HG03457 (cell line): ENCODE results near the gene WNK3.

Experiments
- ATAC-seq: cut with Tn5 transposase; IDR thresholded peaks from one replicate; pipeline ENCODE4 v1.9.1; 2021; ENCODE audit warnings: moderate number of reproducible peaks; ENCODE audit not compliant: unreplicated experiment

The WNK3 gene

GRCh38 chrX:54171527-54172250 is 186.2 kb downstream of the WNK3 start:
- no peak for ATAC-seq

DNA sequence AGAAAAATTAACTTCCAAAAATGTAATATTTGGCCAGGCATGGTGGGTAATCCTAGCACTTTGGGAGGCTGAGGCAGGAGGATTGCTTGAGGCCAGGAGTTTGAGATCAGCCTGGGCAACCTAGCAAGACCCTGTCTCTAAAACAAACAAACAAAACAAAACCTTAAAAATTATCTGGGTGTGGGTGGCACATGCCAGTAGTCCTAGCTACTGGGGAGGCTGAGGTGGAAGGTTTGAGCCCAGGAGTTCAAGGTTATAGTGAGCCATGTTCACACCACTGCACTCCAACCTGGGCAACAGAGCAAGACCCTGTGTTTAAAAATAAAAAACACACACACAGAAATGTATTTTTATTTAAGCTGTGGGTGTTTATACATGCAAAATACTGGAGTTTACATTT is 186.8 kb downstream of the WNK3 start:
- no peak for ATAC-seq

DNA sequence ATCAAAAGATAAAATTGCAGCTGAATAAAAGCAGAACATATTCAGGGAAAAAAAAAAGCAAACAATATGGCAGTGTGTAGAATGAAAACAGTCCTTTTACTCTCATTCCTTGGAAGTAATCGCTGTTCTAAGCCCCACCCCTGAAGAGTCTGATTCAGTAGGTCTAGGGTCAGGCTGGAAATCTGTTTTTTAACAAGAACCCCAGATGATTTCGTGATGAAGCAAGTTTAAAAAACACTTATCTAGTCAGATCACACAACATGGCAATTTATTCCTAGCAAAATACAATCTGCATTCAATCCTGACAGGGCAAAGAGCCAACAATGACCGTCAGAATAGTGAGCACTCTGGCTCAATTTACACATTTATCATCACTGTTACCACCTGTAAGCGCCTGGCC is 190.9 kb downstream of the WNK3 start:
- ATAC-seq = no peak

- ATAC-seq = no peak
Observed at GRCh38 chrX:54157561-54157960, 200.3 kb downstream of the WNK3 start.
